ENCODE measurements around the gene PHC2. TPM values are rescaled to one million over a fixed set of nuclear protein-coding genes. Genes with fewer than 3 reads are reported as not detected.

The PHC2 gene
- polyA plus RNA-seq, 1 donor, result 58.2 TPM

GRCh38 chr1:33401471-33401870, 29.4 kb downstream of the PHC2 start:
- no peaks in the 10 kb centered on the region for H3K27me3 ChIP-seq (ENCODE audit: control insufficient read depth, insufficient read depth, low read length)
- 88% methylated on average over 3 of the region's 3 CpGs for WGBS (ENCODE audit: insufficient coverage, low lambda C conversion rate)
- no peak overlapping the region for H3K27ac ChIP-seq (ENCODE audit: low read length)
- peaks cover 7% of the 10 kb centered on the region for H3K4me1 ChIP-seq (ENCODE audit: control insufficient read depth, insufficient read depth, low read length)
- no peak for DNase-seq
- H3K36me3 ChIP-seq (ENCODE audit: control insufficient read depth, insufficient read depth, low read length), result no peaks in the 10 kb centered on the region
- no peak overlapping the region for H3K4me3 ChIP-seq (ENCODE audit: low read length)
- no peaks in the 10 kb centered on the region for H3K9me3 ChIP-seq (ENCODE audit: control insufficient read depth, low read depth, low read length)

- H3K27ac ChIP-seq (ENCODE audit: low read length), result no peak overlapping the region
- H3K27me3 ChIP-seq (ENCODE audit: control insufficient read depth, insufficient read depth, low read length), result no peaks in the 10 kb centered on the region
- H3K4me1 ChIP-seq (ENCODE audit: control insufficient read depth, insufficient read depth, low read length), result peaks cover 7% of the 10 kb centered on the region
- no peaks in the 10 kb centered on the region for H3K9me3 ChIP-seq (ENCODE audit: control insufficient read depth, low read depth, low read length)
- no peak overlapping the region for H3K4me3 ChIP-seq (ENCODE audit: low read length)
- no peaks in the 10 kb centered on the region for H3K36me3 ChIP-seq (ENCODE audit: control insufficient read depth, insufficient read depth, low read length)
- WGBS (ENCODE audit: insufficient coverage, low lambda C conversion rate), result no CpG with 5 or more reads among the region's 4 CpGs
- DNase-seq, result no peak
Measured at GRCh38 chr1:33400153-33400911, 30.6 kb downstream of the PHC2 start.

- no peaks in the 10 kb centered on the region for H3K27me3 ChIP-seq (ENCODE audit: control insufficient read depth, insufficient read depth, low read length)
- no peak for DNase-seq
- H3K27ac ChIP-seq (ENCODE audit: low read length), result no peak overlapping the region
- H3K36me3 ChIP-seq (ENCODE audit: control insufficient read depth, insufficient read depth, low read length), result no peaks in the 10 kb centered on the region
- no peak overlapping the region for H3K4me3 ChIP-seq (ENCODE audit: low read length)
- WGBS (ENCODE audit: insufficient coverage, low lambda C conversion rate), result 60% methylated on average over 1 of the region's 3 CpGs
- peaks cover 7% of the 10 kb centered on the region for H3K4me1 ChIP-seq (ENCODE audit: control insufficient read depth, insufficient read depth, low read length)
- no peaks in the 10 kb centered on the region for H3K9me3 ChIP-seq (ENCODE audit: control insufficient read depth, low read depth, low read length)
Measured at GRCh38 chr1:33399375-33399774, 31.5 kb downstream of the PHC2 start.

- Histone ChIP-seq H3K27ac (ENCODE audit: low read length) (no peak overlapping the region), H3K9me3 (ENCODE audit: control insufficient read depth, low read depth, low read length) (no peaks in the 10 kb centered on the region), H3K36me3 (ENCODE audit: control insufficient read depth, insufficient read depth, low read length) (no peaks in the 10 kb centered on the region), H3K4me1 (ENCODE audit: control insufficient read depth, insufficient read depth, low read length) (peaks cover 7% of the 10 kb centered on the region), H3K27me3 (ENCODE audit: control insufficient read depth, insufficient read depth, low read length) (no peaks in the 10 kb centered on the region), H3K4me3 (ENCODE audit: low read length) (no peak overlapping the region)
- DNase-seq, result no peak
Measured at GRCh38 chr1:33397994-33398393, 32.9 kb downstream of the PHC2 start.

GRCh38 chr1:33397125-33397506, 33.8 kb downstream of the PHC2 start:
- Histone ChIP-seq H3K27me3 (ENCODE audit: control insufficient read depth, insufficient read depth, low read length) (no peaks in the 10 kb centered on the region), H3K36me3 (ENCODE audit: control insufficient read depth, insufficient read depth, low read length) (no peaks in the 10 kb centered on the region), H3K27ac (ENCODE audit: low read length) (no peak overlapping the region), H3K4me3 (ENCODE audit: low read length) (no peak overlapping the region), H3K9me3 (ENCODE audit: control insufficient read depth, low read depth, low read length) (no peaks in the 10 kb centered on the region), H3K4me1 (ENCODE audit: control insufficient read depth, insufficient read depth, low read length) (peaks cover 7% of the 10 kb centered on the region)
- DNase-seq, result no peak
- WGBS (ENCODE audit: insufficient coverage, low lambda C conversion rate), result no CpG with 5 or more reads among the region's 2 CpGs

GRCh38 chr1:33396188-33397124, 34.4 kb downstream of the PHC2 start:
- no peak overlapping the region for H3K27ac ChIP-seq (ENCODE audit: low read length)
- H3K9me3 ChIP-seq (ENCODE audit: control insufficient read depth, low read depth, low read length), result no peaks in the 10 kb centered on the region
- peaks cover 7% of the 10 kb centered on the region for H3K4me1 ChIP-seq (ENCODE audit: control insufficient read depth, insufficient read depth, low read length)
- DNase-seq, result no peak
- no peaks in the 10 kb centered on the region for H3K27me3 ChIP-seq (ENCODE audit: control insufficient read depth, insufficient read depth, low read length)
- WGBS (ENCODE audit: insufficient coverage, low lambda C conversion rate), result no CpG with 5 or more reads among the region's 10 CpGs
- H3K36me3 ChIP-seq (ENCODE audit: control insufficient read depth, insufficient read depth, low read length), result no peaks in the 10 kb centered on the region
- H3K4me3 ChIP-seq (ENCODE audit: low read length), result no peak overlapping the region

- WGBS (ENCODE audit: insufficient coverage, low lambda C conversion rate), result 90% methylated on average over 2 of the region's 5 CpGs
- no peak for DNase-seq
- H3K4me3 ChIP-seq (ENCODE audit: low read length), result no peak overlapping the region
- H3K27ac ChIP-seq (ENCODE audit: low read length), result no peak overlapping the region
- no peaks in the 10 kb centered on the region for H3K36me3 ChIP-seq (ENCODE audit: control insufficient read depth, insufficient read depth, low read length)
- H3K9me3 ChIP-seq (ENCODE audit: control insufficient read depth, low read depth, low read length), result no peaks in the 10 kb centered on the region
- H3K27me3 ChIP-seq (ENCODE audit: control insufficient read depth, insufficient read depth, low read length), result no peaks in the 10 kb centered on the region
- H3K4me1 ChIP-seq (ENCODE audit: control insufficient read depth, insufficient read depth, low read length), result peaks cover 7% of the 10 kb centered on the region
Measured at GRCh38 chr1:33394770-33395169, 36.1 kb downstream of the PHC2 start.

- DNase-seq, result no peak
- no peak overlapping the region for H3K4me3 ChIP-seq (ENCODE audit: low read length)
- H3K4me1 ChIP-seq (ENCODE audit: control insufficient read depth, insufficient read depth, low read length), result peaks cover 13% of the 10 kb centered on the region
Measured at GRCh38 chr1:33393991-33394390, 36.9 kb downstream of the PHC2 start.

GRCh38 chr1:33393524-33393923, 37.4 kb downstream of the PHC2 start:
- H3K36me3 ChIP-seq (ENCODE audit: control insufficient read depth, insufficient read depth, low read length), result no peaks in the 10 kb centered on the region
- H3K4me1 ChIP-seq (ENCODE audit: control insufficient read depth, insufficient read depth, low read length), result peaks cover 16% of the 10 kb centered on the region
- no peak for DNase-seq
- H3K9me3 ChIP-seq (ENCODE audit: control insufficient read depth, low read depth, low read length), result no peaks in the 10 kb centered on the region
- H3K27ac ChIP-seq (ENCODE audit: low read length), result no peak overlapping the region
- H3K27me3 ChIP-seq (ENCODE audit: control insufficient read depth, insufficient read depth, low read length), result no peaks in the 10 kb centered on the region
- H3K4me3 ChIP-seq (ENCODE audit: low read length), result no peak overlapping the region
- 86% methylated on average over 1 of the region's 2 CpGs for WGBS (ENCODE audit: insufficient coverage, low lambda C conversion rate)

More at GRCh38 chr1:33393991-33394390, 36.9 kb downstream of the PHC2 start:
- H3K36me3 ChIP-seq (ENCODE audit: control insufficient read depth, insufficient read depth, low read length), result no peaks in the 10 kb centered on the region
- no peaks in the 10 kb centered on the region for H3K27me3 ChIP-seq (ENCODE audit: control insufficient read depth, insufficient read depth, low read length)
- no peak overlapping the region for H3K27ac ChIP-seq (ENCODE audit: low read length)
- no peaks in the 10 kb centered on the region for H3K9me3 ChIP-seq (ENCODE audit: control insufficient read depth, low read depth, low read length)

GRCh38 chr1:33392639-33393038, 38.3 kb downstream of the PHC2 start:
- no peaks in the 10 kb centered on the region for H3K9me3 ChIP-seq (ENCODE audit: control insufficient read depth, low read depth, low read length)
- H3K4me1 ChIP-seq (ENCODE audit: control insufficient read depth, insufficient read depth, low read length), result peaks cover 20% of the 10 kb centered on the region
- H3K4me3 ChIP-seq (ENCODE audit: low read length), result no peak overlapping the region
- WGBS (ENCODE audit: insufficient coverage, low lambda C conversion rate), result 40% methylated on average over 1 of the region's 3 CpGs
- no peak for DNase-seq
- no peaks in the 10 kb centered on the region for H3K36me3 ChIP-seq (ENCODE audit: control insufficient read depth, insufficient read depth, low read length)
- H3K27me3 ChIP-seq (ENCODE audit: control insufficient read depth, insufficient read depth, low read length), result no peaks in the 10 kb centered on the region
- H3K27ac ChIP-seq (ENCODE audit: low read length), result peak overlapping the region; percentile 27

Measured in large intestine (tissue), 3 donors.